ENCODE data around the gene FNDC7.
"Not testable (repeated sequence)": the region's sequence is repeated elsewhere in the genome, so short reads cannot be mapped to it uniquely, and the experiment has no call there.

Gene FNDC7

DNA sequence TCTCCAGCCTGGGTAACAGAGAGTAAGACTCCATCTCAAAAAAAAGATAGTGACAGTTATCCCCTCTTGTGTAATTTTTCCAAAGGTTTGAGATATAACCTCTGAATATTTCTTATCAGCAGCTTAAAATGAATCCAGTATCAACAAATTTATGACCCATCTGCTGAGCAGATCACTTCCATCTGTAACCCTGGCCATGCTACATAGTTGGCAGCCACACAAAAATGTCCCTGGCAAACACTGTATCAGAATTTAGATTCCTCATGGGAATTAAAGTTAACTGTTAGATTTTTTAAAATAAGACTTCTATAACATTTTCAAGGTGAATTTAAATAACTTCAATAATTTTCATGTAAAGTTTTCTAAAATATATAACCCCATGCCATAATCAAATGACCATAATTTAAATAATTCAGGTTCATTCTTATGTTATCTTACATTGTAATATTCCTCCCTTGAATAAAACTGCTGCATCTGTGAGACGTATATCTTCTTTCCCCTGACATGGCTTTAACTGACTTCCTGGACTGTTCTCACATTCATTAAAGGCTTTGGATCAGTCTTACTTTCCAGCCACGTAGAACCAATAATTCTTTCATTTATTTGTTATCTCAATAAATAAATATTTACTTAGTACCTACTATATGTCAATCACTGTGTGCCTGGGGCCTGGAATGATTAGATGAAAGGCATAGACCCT lies 25.9 kb upstream of the FNDC7 start:
- H3K27ac Mint-ChIP-seq: no peak overlapping the region

DNA sequence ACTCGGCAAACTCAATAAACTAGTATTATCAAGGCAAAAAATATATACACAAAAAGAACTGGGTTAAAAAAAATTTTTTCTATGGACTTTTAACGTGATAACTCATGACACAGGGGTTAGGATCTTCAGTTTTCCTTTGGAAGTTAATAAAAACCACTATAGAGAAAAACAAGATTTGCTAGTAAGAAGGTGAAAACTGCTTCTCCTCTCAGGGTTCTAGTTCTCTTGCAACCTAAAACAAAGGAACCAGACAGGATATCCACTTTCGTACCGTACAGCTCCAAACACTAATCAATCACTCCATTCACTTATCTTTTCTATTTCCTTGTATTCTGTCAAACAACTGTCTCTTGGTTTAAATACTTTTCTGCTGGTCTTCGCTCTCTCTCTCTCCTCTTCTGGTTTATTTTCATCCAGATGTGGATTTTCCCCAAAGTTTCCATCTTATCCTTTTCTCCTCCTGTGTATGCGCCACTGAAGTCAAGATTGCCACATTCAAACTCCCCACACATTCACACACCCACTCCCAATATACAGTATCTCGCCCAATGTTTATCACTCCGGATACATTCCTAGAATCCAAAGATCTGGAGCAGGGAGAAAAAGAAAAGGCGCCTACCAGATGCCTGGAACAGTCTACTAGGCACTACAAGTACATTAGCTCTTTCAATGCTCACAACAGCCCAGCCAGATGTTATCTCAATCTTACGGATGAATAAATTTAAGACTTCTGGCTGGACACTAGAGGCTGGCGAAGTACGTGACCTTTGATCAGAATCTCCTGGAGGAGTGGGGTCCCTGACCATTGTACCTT lies 21.4 kb upstream of the FNDC7 start:
- Mint-ChIP-seq H3K27ac (peak overlapping the region; percentile 98), H3K36me3 (peaks cover 3% of the 10 kb centered on the region), H3K27me3 (no peaks in the 10 kb centered on the region), H3K4me3 (peak overlapping the region; percentile 96), H3K9me3 (no peaks in the 10 kb centered on the region), H3K4me1 (peaks cover 27% of the 10 kb centered on the region)
- DNase-seq (ENCODE audit: low spot score in 2 of 2) (no peak), ATAC-seq (ENCODE audit: low read depth) (no peak)

More for the DNA sequence above, 25.9 kb upstream of the FNDC7 start:
- Mint-ChIP-seq H3K36me3 (no peaks in the 10 kb centered on the region), H3K4me1 (peaks cover 12% of the 10 kb centered on the region), H3K4me3 (no peak overlapping the region), H3K27me3 (peaks cover 11% of the 10 kb centered on the region), H3K9me3 (no peaks in the 10 kb centered on the region)
- no peak for DNase-seq (ENCODE audit: low spot score in 2 of 2)
- no peak for ATAC-seq (ENCODE audit: low read depth)

DNA sequence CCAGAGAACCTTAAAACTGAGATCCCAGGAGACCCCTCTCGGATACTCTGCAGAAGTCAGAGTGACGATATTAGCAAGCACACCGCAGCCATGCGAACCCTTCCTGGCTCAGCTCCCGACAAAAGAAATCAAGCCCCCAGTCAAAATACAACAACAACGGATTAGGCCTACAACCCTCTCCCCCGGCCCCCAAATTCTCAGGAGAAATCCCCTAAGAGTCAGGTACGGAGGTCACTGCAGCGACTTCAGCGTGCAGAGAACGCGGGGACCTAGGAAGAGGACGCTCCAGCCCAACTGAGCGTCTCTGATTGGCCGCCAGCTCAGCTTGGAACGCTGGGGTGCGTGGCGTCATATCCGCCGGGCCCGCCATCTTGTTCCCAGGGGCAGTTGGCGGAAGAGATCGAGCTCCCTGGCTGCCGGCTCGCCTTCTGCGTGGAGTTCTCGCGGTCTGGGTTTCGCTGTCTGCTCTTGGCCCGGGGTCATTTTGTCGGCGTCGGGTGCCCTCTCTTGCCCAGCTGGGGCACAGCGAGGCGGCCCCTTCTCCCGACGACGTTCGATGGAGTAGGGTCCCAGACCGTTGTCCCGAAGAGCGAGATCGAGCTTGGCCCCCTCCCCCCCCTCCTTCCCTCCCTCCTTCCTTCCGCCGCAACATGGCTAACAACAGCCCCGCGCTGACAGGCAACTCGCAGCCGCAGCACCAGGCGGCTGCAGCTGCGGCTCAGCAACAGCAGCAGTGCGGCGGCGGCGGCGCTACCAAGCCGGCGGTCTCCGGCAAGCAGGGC lies 20.6 kb upstream of the FNDC7 start, which contains the start of gene PRPF38B:
TSS of gene PRPF38B (plus strand) at position 369 of the 782 bp plus-strand sequence. CDS start at position 651, 282 bp downstream.
- Mint-ChIP-seq H3K36me3 (peaks cover 3% of the 10 kb centered on the region), H3K27ac (peak within 1 kb of the TSS; percentile 98), H3K27me3 (no peaks in the 10 kb centered on the region), H3K4me1 (peaks cover 27% of the 10 kb centered on the region), H3K4me3 (peak within 1 kb of the TSS; percentile 96), H3K9me3 (no peaks in the 10 kb centered on the region)
- peak; percentile 84 to 93 for DNase-seq (ENCODE audit: low spot score in 2 of 2)
- ATAC-seq (ENCODE audit: low read depth): peak; percentile 89

GRCh38 chr1:108692724-108693655 lies 19.7 kb upstream of the FNDC7 start:
- peak; percentile 71 for ATAC-seq (ENCODE audit: low read depth)
- H3K9me3 Mint-ChIP-seq: no peaks in the 10 kb centered on the region
- H3K27me3 Mint-ChIP-seq: no peaks in the 10 kb centered on the region
- peak overlapping the region; percentile 98 for H3K27ac Mint-ChIP-seq
- peak in 1 of 2 donors; percentile 64 for DNase-seq (ENCODE audit: low spot score in 2 of 2)
- H3K4me3 Mint-ChIP-seq: peak overlapping the region; percentile 96
- H3K4me1 Mint-ChIP-seq: peaks cover 27% of the 10 kb centered on the region
- peaks cover 7% of the 10 kb centered on the region for H3K36me3 Mint-ChIP-seq

- H3K27me3 Mint-ChIP-seq: no peaks in the 10 kb centered on the region
- no peak overlapping the region for H3K4me3 Mint-ChIP-seq
- ATAC-seq (ENCODE audit: low read depth) (no peak), DNase-seq (ENCODE audit: low spot score in 2 of 2) (no peak)
- H3K4me1 Mint-ChIP-seq: peaks cover 36% of the 10 kb centered on the region
- H3K9me3 Mint-ChIP-seq: no peaks in the 10 kb centered on the region
- peak overlapping the region; percentile 71 for H3K27ac Mint-ChIP-seq
- H3K36me3 Mint-ChIP-seq: peaks cover 24% of the 10 kb centered on the region
These were observed 17.2 kb upstream of the FNDC7 start for GRCh38 chr1:108695535-108695934.

- H3K4me1 Mint-ChIP-seq: peaks cover 15% of the 10 kb centered on the region
- H3K27ac Mint-ChIP-seq: peak overlapping the region; percentile 23
- no peak for DNase-seq (ENCODE audit: low spot score in 2 of 2)
- no peaks in the 10 kb centered on the region for H3K9me3 Mint-ChIP-seq
- peaks cover 25% of the 10 kb centered on the region for H3K36me3 Mint-ChIP-seq
- no peak overlapping the region for H3K4me3 Mint-ChIP-seq
- H3K27me3 Mint-ChIP-seq: no peaks in the 10 kb centered on the region
- no peak for ATAC-seq (ENCODE audit: low read depth)
These were observed 13.1 kb upstream of the FNDC7 start for GRCh38 chr1:108699375-108700332.

- ATAC-seq (ENCODE audit: low read depth) (no peak), DNase-seq (ENCODE audit: low spot score in 2 of 2) (no peak)
- no peaks in the 10 kb centered on the region for H3K27me3 Mint-ChIP-seq
- peaks cover 12% of the 10 kb centered on the region for H3K4me1 Mint-ChIP-seq
- H3K4me3 Mint-ChIP-seq: no peak overlapping the region
- H3K27ac Mint-ChIP-seq: no peak overlapping the region
- peaks cover 23% of the 10 kb centered on the region for H3K36me3 Mint-ChIP-seq
- no peaks in the 10 kb centered on the region for H3K9me3 Mint-ChIP-seq
These were observed 11.4 kb upstream of the FNDC7 start for GRCh38 chr1:108701176-108701849.

DNA sequence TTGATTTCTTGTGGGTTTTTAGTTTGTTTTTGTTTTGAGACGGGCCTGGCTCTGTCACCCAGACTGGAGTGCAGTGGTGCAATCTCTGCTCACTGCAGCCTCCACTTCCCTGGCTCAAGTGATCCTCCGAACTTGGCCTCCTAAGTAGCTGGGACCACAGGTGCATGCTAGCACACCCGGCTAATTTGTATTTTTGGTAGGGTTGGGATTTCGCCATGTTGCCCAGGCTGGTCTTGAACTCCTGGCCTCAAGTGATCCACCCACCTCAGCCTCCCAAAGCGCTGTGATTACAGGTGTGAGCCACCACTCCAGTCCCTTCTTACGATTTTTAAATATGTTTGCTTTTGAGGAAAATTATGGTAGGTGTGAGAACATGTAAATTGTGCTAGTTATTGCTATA lies 10.6 kb upstream of the FNDC7 start:
- ATAC-seq (ENCODE audit: low read depth); H3K27ac Mint-ChIP-seq; H3K9me3 Mint-ChIP-seq; H3K4me3 Mint-ChIP-seq; H3K27me3 Mint-ChIP-seq; DNase-seq (ENCODE audit: low spot score in 2 of 2): not testable (repeated sequence)
- H3K4me1 Mint-ChIP-seq: peaks cover 12% of the 10 kb centered on the region
- H3K36me3 Mint-ChIP-seq: peaks cover 23% of the 10 kb centered on the region

GRCh38 chr1:108703939-108704338 lies 8.8 kb upstream of the FNDC7 start:
- H3K4me3 Mint-ChIP-seq: no peak overlapping the region
- no peak for DNase-seq (ENCODE audit: low spot score in 2 of 2)

DNA sequence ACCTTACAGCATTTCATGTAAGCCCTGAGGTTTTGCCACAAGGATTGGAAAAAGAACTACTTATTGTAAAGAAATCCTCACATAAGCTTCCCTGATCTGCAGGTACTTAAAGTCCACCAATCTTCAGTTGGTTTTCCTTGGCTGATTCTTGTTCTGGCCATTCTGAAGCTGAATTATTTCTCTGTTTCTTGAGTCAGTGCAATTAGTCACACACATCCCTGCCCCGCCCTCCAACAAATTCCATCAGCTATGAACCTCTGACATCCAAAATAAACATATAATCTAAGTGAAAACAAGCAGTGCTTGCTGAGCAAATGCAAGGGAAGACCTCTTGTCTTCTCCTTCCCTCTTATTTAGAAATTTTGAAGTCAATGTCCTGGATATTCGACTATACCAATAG lies 8.2 kb upstream of the FNDC7 start:
- H3K4me3 Mint-ChIP-seq: no peak overlapping the region
- DNase-seq (ENCODE audit: low spot score in 2 of 2) (no peak), ATAC-seq (ENCODE audit: low read depth) (no peak)
- peaks cover 7% of the 10 kb centered on the region for H3K4me1 Mint-ChIP-seq
- H3K36me3 Mint-ChIP-seq: peaks cover 10% of the 10 kb centered on the region
- H3K27me3 Mint-ChIP-seq: peaks cover 8% of the 10 kb centered on the region
- no peaks in the 10 kb centered on the region for H3K9me3 Mint-ChIP-seq
- H3K27ac Mint-ChIP-seq: no peak overlapping the region

More at GRCh38 chr1:108703939-108704338, 8.8 kb upstream of the FNDC7 start:
- Mint-ChIP-seq H3K27ac (no peak overlapping the region), H3K9me3 (no peaks in the 10 kb centered on the region), H3K27me3 (peaks cover 6% of the 10 kb centered on the region), H3K4me1 (peaks cover 12% of the 10 kb centered on the region), H3K36me3 (peaks cover 16% of the 10 kb centered on the region)
- peak; percentile 53 for ATAC-seq (ENCODE audit: low read depth)

DNA sequence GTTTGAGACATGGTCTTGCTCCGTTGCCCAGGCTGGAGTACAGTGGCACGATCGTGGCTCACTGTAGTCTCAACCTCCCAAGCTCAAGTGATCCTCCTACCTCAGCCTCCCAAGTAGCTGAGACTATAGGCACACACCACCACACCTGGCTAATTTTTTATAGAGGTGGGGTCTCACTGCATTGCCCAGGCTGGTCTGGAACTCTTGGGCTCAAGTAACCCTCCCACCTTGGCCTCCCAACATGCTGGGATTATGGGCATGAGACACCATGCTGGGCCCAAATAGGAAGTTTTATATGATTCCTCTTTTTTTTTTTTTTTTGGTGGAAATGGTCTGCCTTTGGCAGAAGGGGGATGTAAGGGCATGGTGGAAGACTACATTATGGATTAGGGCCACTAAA lies 6.1 kb upstream of the FNDC7 start:
- H3K9me3 Mint-ChIP-seq: no peaks in the 10 kb centered on the region

More for the DNA sequence above, 6.1 kb upstream of the FNDC7 start:
- Mint-ChIP-seq H3K4me3 (no peak overlapping the region), H3K27ac (no peak overlapping the region), H3K4me1 (no peaks in the 10 kb centered on the region), H3K36me3 (peaks cover 2% of the 10 kb centered on the region), H3K27me3 (peaks cover 13% of the 10 kb centered on the region)
- DNase-seq (ENCODE audit: low spot score in 2 of 2) (no peak), ATAC-seq (ENCODE audit: low read depth) (no peak)

Data from memory B cell (primary cell).